Measurements from ENCODE around the gene OR10A6.

- TF ChIP-seq CTCF (IDR thresholded peaks at IDR 0.05) (no peak), POLR2A (IDR thresholded peaks at IDR 0.05) (no peak), POLR2AphosphoS5 (IDR thresholded peaks at IDR 0.05) (no peak)
Measured at GRCh38 chr11:7944123-7944522, 13.1 kb upstream of the OR10A6 start.

Measured in transverse colon (tissue), 4 donors.